IMR-90 (cell line): Measurements from ENCODE around the gene TIGD3. TPM values are rescaled to one million over a fixed set of nuclear protein-coding genes. Genes with fewer than 3 reads are reported as not detected.

Experiments
- ATAC-seq: fragments of 200-7000 bp; cut with Tn5 transposase; 2 replicates; pipeline ENCODE4 v1.9.1; 2020; ENCODE audit warnings: low read depth, mild to moderate bottlenecking, moderate library complexity
- BruUV-seq: library from RNA; stranded (reverse); fragments of 400-500 nt; replicated peaks from 2 replicates; lab custom pipeline; 2021; lab: Mats Ljungman, UMichigan
- CTCF ChIA-PET: fragments of 300-600 bp; formaldehyde crosslinking; extraction: SDS; loops from one replicate; lab custom pipeline; 2021; ENCODE audit warnings: antibody characterized with exemption; lab: Yijun Ruan, JAX
- POLR2A ChIA-PET: fragments of 300-600 bp; sonication (Branson Sonifier 250); formaldehyde crosslinking; loops from one replicate; lab custom pipeline; 2022; ENCODE audit warnings: antibody characterized with exemption; ENCODE audit not compliant: unreplicated experiment; lab: Charles Lee
- DNase-seq: peaks from one replicate; pipeline ENCODE4 v3.0.0; 2013
- H2AFZ ChIP-seq: replicated peaks from 2 replicates; pipeline ENCODE3; 2013; ENCODE audit warnings: low read length, mild to moderate bottlenecking; ENCODE audit not compliant: poor library complexity
- H2AK5ac ChIP-seq: 2 replicates; pipeline ENCODE4 v1.6.1; 2013; ENCODE audit warnings: low read depth, low read length, inconsistent platforms
- H2AK9ac ChIP-seq: replicated peaks from 2 replicates; pipeline ENCODE3; 2013; ENCODE audit warnings: mild to moderate bottlenecking, low read depth, low read length, moderate library complexity; ENCODE audit not compliant: poor library complexity
- H2BK120ac ChIP-seq: 2 replicates; pipeline ENCODE4 v1.6.1; 2013; ENCODE audit warnings: low read depth, low read length, inconsistent platforms
- H2BK15ac ChIP-seq: 3 replicates; pipeline ENCODE4 v1.6.1; 2013; ENCODE audit warnings: low read depth, low read length, inconsistent platforms
- H2BK20ac ChIP-seq: 2 replicates; pipeline ENCODE4 v1.6.1; 2013; ENCODE audit warnings: low read depth, mild to moderate bottlenecking, inconsistent platforms, low read length, moderate library complexity
- H2BK5ac ChIP-seq: 2 replicates; pipeline ENCODE4 v1.6.1; 2013; ENCODE audit warnings: mild to moderate bottlenecking, low read depth, low read length, inconsistent platforms; ENCODE audit not compliant: poor library complexity, severe bottlenecking
- H3K14ac ChIP-seq: replicated peaks from 2 replicates; pipeline ENCODE4 v1.6.1; 2013; ENCODE audit warnings: low read depth, low read length, inconsistent platforms
- H3K18ac ChIP-seq: 2 replicates; pipeline ENCODE4 v1.6.1; 2013; ENCODE audit warnings: low read depth, low read length, control low read depth
- H3K23ac ChIP-seq: 2 replicates; pipeline ENCODE4 v1.6.1; 2013; ENCODE audit warnings: low read depth, low read length, inconsistent platforms
- H3K27ac ChIP-seq: 2 replicates; pipeline ENCODE4 v1.5.1; 2013; ENCODE audit warnings: mild to moderate bottlenecking, control low read depth, low read length; ENCODE audit not compliant: insufficient read depth
- H3K27me3 ChIP-seq: 2 replicates; pipeline ENCODE4 v1.6.1; 2013; ENCODE audit warnings: low read length; ENCODE audit not compliant: control insufficient read depth, insufficient read depth
- H3K36me3 ChIP-seq: 2 replicates; pipeline ENCODE4 v1.6.1; 2013; ENCODE audit warnings: low read length, mixed read lengths; ENCODE audit not compliant: control insufficient read depth, insufficient read depth
- H3K4ac ChIP-seq: 2 replicates; pipeline ENCODE4 v1.6.1; 2013; ENCODE audit warnings: low read depth, low read length, inconsistent platforms
- H3K4me1 ChIP-seq: 2 replicates; pipeline ENCODE4 v1.6.1; 2013; ENCODE audit warnings: low read length, mixed read lengths; ENCODE audit not compliant: control insufficient read depth, insufficient read depth
- H3K4me2 ChIP-seq: 2 replicates; pipeline ENCODE4 v1.6.1; 2013; ENCODE audit warnings: low read depth, mild to moderate bottlenecking, control low read depth, low read length, moderate library complexity
- H3K4me3 ChIP-seq: 2 replicates; pipeline ENCODE4 v1.5.1; 2013; ENCODE audit warnings: low read depth, mild to moderate bottlenecking, control low read depth, low read length, moderate library complexity; ENCODE audit not compliant: insufficient read depth
- H3K56ac ChIP-seq: 2 replicates; pipeline ENCODE4 v1.6.1; 2013; ENCODE audit warnings: low read length, inconsistent platforms; ENCODE audit not compliant: insufficient read depth; ENCODE audit errors: extremely low read depth
- H3K79me1 ChIP-seq, 2 experiments: 2 replicates each; pipeline ENCODE4 v1.6.1; 2013; ENCODE audit warnings: low read length in 2 of 2, inconsistent platforms in 1 of 2, low read depth in 1 of 2
- H3K9ac ChIP-seq: 2 replicates; pipeline ENCODE4 v1.6.1; 2013; ENCODE audit warnings: low read depth, low read length, control low read depth
- H3K9me1 ChIP-seq: 2 replicates; pipeline ENCODE4 v1.6.1; 2013; ENCODE audit warnings: low read length, inconsistent platforms; ENCODE audit not compliant: insufficient read depth
- H3K9me3 ChIP-seq: 2 replicates; pipeline ENCODE4 v1.6.1; 2013; ENCODE audit warnings: low read length; ENCODE audit not compliant: control insufficient read depth, insufficient read depth
- H4K20me1 ChIP-seq: 2 replicates; pipeline ENCODE4 v1.6.1; 2013; ENCODE audit warnings: low read length, inconsistent platforms; ENCODE audit not compliant: insufficient read depth
- H4K5ac ChIP-seq: 2 replicates; pipeline ENCODE4 v1.6.1; 2013; ENCODE audit warnings: mild to moderate bottlenecking, low read depth, low read length, control low read depth
- H4K8ac ChIP-seq, 2 experiments: 2 replicates each; pipeline ENCODE4 v1.6.1; 2013; ENCODE audit warnings: low read depth in 2 of 2, low read length in 2 of 2, control low read depth in 1 of 2, inconsistent platforms in 1 of 2
- H4K91ac ChIP-seq: 2 replicates; pipeline ENCODE4 v1.6.1; 2013; ENCODE audit warnings: low read depth, low read length, inconsistent platforms; ENCODE audit not compliant: insufficient read depth
- BHLHE40 ChIP-seq: fragments of 150-350 bp; IDR thresholded peaks from 2 replicates; pipeline ENCODE4 v1.6.1; 2016; ENCODE audit warnings: mild to moderate bottlenecking, low read depth, low read length
- CHD1 ChIP-seq: IDR thresholded peaks from 2 replicates; pipeline ENCODE4 v1.6.1; 2012; ENCODE audit warnings: low read depth, low read length, improper control_type of control experiment
- CTCF ChIP-seq: conservative IDR thresholded peaks from 2 replicates; pipeline ENCODE4 v1.5.1; 2012; ENCODE audit warnings: mild to moderate bottlenecking, low read depth, low read length, improper control_type of control experiment
- ELK1 ChIP-seq: fragments of 150-350 bp; IDR thresholded peaks from 2 replicates; pipeline ENCODE4 v1.6.1; 2016; ENCODE audit warnings: low read depth, mild to moderate bottlenecking, low read length, moderate library complexity, borderline replicate concordance
- FOS ChIP-seq: fragments of 150-350 bp; IDR thresholded peaks from 2 replicates; pipeline ENCODE4 v1.6.1; 2016; ENCODE audit warnings: low read depth, low read length
- MAZ ChIP-seq: IDR thresholded peaks from 2 replicates; pipeline ENCODE4 v1.6.1; 2012; ENCODE audit warnings: low read depth, mild to moderate bottlenecking, low read length, improper control_type of control experiment, moderate library complexity, borderline replicate concordance
- NFE2L2 ChIP-seq: fragments of 150-350 bp; IDR thresholded peaks from 2 replicates; pipeline ENCODE4 v1.6.1; 2016; ENCODE audit warnings: low read depth, mild to moderate bottlenecking, low read length
- POLR2A ChIP-seq: IDR thresholded peaks from 2 replicates; pipeline ENCODE4 v1.6.1; 2012; ENCODE audit warnings: mild to moderate bottlenecking, low read depth, low read length
- SMC3 ChIP-seq: fragments of 150-350 bp; IDR thresholded peaks from 2 replicates; pipeline ENCODE4 v1.6.1; 2016; ENCODE audit warnings: low read depth, mild to moderate bottlenecking, antibody characterized with exemption, low read length, moderate library complexity
- USF2 ChIP-seq: fragments of 150-350 bp; IDR thresholded peaks from 2 replicates; pipeline ENCODE4 v1.6.1; 2017; ENCODE audit warnings: mild to moderate bottlenecking, antibody characterized with exemption, low read length, low read depth
- WGBS, 2 experiments: methylation state at CpG; one replicate each; pipeline versions ENCODE4 v1.1.5 to v1.1.7; 2013; ENCODE audit warnings: missing lambda C conversion rate in 2 of 2; ENCODE audit not compliant: insufficient read length in 1 of 2; ENCODE audit errors: extremely low coverage in 2 of 2; 5-methylcytosine and 5-hydroxymethylcytosine counted together
- dilution Hi-C: fragments of 300-500 bp; cut with HindIII; formaldehyde crosslinking; loops from one replicate; pipeline ENCODE4 v1.14.3; 2018; ENCODE audit warnings: low sequenced_read_pairs; ENCODE audit not compliant: unreplicated experiment
- in situ Hi-C: fragments of 300-500 bp; cut with MboI; formaldehyde crosslinking; loops from 3 replicates; pipeline ENCODE4 v1.14.3; 2019; ENCODE audit warnings: low sequenced_read_pairs, inconsistent platforms, mixed read lengths
- intact Hi-C: fragments of 100-400 bp; cut with micrococcal nuclease; formaldehyde crosslinking; loops from 2 replicates; pipeline ENCODE4 v1.10.0; 2022
- polyA plus RNA-seq, 3 experiments: library from polyadenylated mRNA; depleted of rRNA; stranded (reverse); fragments of >200 nt; gene quantifications; 2 replicates each; pipeline ENCODE4 v1.2.3, GENCODE V29; 2012; ENCODE audit warnings: low replicate concordance in 1 of 3
- total RNA-seq: library from RNA; depleted of rRNA; stranded (reverse); fragments of >200 nt; gene quantifications from 2 replicates; pipeline ENCODE4 v1.2.3, GENCODE V29; 2012

Gene TIGD3
- total and polyA plus RNA-seq, 2 of the 4 experiments (the other 2 are of a cell fraction) = 0.12 TPM; not detected in 1

- H2BK5ac ChIP-seq = no peak overlapping the region
- peaks cover 24% of the 10 kb centered on the region for H3K9me1 ChIP-seq
- ChIA-PET POLR2A (interaction anchor here (1.7 to 4.7 kb wide), 2 partner anchors 42 to 119 kb away, joined by 5 to 32 read pairs; partner anchors contain the start of genes MALAT1 and NEAT1), CTCF (interaction anchor here (0.5 kb wide), 1 partner anchor 14 kb away, joined by 3 read pairs; no protein-coding TSS in a partner anchor)
- peak overlapping the region; percentile 50; the same call in 1 of the 2 replicates for H2BK20ac ChIP-seq
- peaks cover 24% of the 10 kb centered on the region for H3K4me1 ChIP-seq
- H3K18ac ChIP-seq = no peak overlapping the region
- in situ Hi-C loops = no loop called here
- no peak for ATAC-seq
- no peak overlapping the region for H3K9ac ChIP-seq
- BruUV-seq = no TSS peak
- no peak overlapping the region for H4K5ac ChIP-seq
- H4K20me1 ChIP-seq = peaks cover 6% of the 10 kb centered on the region
- no peak overlapping the region for H3K4me2 ChIP-seq
- H3K79me1 ChIP-seq = peaks cover 10 to 49% of the 10 kb centered on the region in 2 experiments
- no peak for TF ChIP-seq NFE2L2
- TF ChIP-seq SMC3 = no peak
- TF ChIP-seq CHD1 = no peak
- no peak for TF ChIP-seq FOS
- no peak for TF ChIP-seq CTCF
- no peak for TF ChIP-seq ELK1
- no peak for TF ChIP-seq USF2
- no peak for TF ChIP-seq MAZ
- TF ChIP-seq BHLHE40 = no peak
- no peak for TF ChIP-seq POLR2A
- H3K14ac ChIP-seq = no peak overlapping the region
- WGBS, 2 experiments = 95% methylated on average over 5 of the region's 16 CpGs; no CpG with 5 or more reads in 1 of the 2 experiments
- peak overlapping the region; percentile 99 for H3K4ac ChIP-seq
- peak overlapping the region; percentile 44 for H2BK120ac ChIP-seq
- no peaks in the 10 kb centered on the region for H3K27me3 ChIP-seq
- H2AK9ac ChIP-seq = peak overlapping the region; percentile 23
- no peak for DNase-seq
- H2AFZ ChIP-seq = peak overlapping the region; percentile 8
- H4K8ac ChIP-seq = peak overlapping the region in 1 of 2 experiments; percentile 42; a peak in 2 of 4 replicates
- peak overlapping the region; percentile 23 for H4K91ac ChIP-seq
- dilution Hi-C loops = no loop called here
- H3K9me3 ChIP-seq = no peaks in the 10 kb centered on the region
- no peak overlapping the region for H3K23ac ChIP-seq
- H3K4me3 ChIP-seq = no peak overlapping the region
- H3K56ac ChIP-seq = no peak overlapping the region
- 0 out of 3 replicates have a peak overlapping the region, but pooled peaks have one; percentile 25 for H2BK15ac ChIP-seq
- peak overlapping the region; percentile 88 for H2AK5ac ChIP-seq
- intact Hi-C loops = loop anchor here (5.0 kb wide), 1 partner anchor 192 kb away; the partner anchor contains the start of genes FAM89B and ZNRD2
- H3K36me3 ChIP-seq = no peaks in the 10 kb centered on the region
- no peak overlapping the region for H3K27ac ChIP-seq
Measured at GRCh38 chr11:65380460-65381119, 26.0 kb downstream of the TIGD3 start.
